NOMO-1 treated with dmso at 0.1 percent for 144 hours (cell line): Measurements from ENCODE around the gene TMEM120A.
"Not testable (repeated sequence)": the region's sequence is repeated elsewhere in the genome, so short reads cannot be mapped to it uniquely, and the experiment has no call there.

ENCODE experiments used
- DNase-seq: peaks from one replicate; lab custom pipeline; 2025; ENCODE audit not compliant: unreplicated experiment; lab: John Stamatoyannopoulos, UW

TMEM120A gene

DNA sequence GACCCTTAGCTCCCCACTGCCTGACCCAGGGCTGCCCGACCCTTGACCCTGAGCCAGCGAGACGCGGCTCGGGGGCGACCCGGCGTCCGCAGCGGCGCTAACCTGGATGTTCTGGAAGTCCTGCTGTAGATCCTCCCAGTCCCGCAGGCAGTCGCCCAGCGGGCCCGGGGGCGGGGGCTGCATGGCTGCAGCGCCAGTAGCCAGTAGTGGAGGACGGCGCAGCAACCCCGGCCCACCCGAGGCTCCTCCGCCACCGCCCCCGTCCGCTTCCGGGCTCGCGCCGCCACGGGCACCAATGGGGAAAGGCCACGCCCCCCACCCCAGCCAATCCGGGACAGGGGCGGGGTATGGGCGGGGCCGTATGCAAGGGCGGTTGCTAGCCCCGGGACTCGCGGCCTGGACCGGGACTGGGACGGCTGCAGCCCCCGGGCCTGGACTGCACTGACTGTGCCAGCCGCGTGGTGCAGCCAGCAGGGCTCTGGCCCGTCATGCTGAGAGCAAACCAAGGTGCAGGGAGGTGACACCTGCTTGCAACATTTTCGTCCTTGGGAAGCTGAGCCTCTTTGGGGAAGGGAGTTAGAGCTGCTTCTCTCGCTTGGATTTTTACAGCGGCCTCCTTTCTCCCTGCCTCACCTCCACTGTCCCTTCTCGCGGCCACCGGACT is at the start of gene TMEM120A:
TSS of gene TMEM120A (minus strand) at position 208 of the 664 bp plus-strand sequence. CDS start at position 183, 25 bp downstream.
- peak; percentile 97 for DNase-seq

DNA sequence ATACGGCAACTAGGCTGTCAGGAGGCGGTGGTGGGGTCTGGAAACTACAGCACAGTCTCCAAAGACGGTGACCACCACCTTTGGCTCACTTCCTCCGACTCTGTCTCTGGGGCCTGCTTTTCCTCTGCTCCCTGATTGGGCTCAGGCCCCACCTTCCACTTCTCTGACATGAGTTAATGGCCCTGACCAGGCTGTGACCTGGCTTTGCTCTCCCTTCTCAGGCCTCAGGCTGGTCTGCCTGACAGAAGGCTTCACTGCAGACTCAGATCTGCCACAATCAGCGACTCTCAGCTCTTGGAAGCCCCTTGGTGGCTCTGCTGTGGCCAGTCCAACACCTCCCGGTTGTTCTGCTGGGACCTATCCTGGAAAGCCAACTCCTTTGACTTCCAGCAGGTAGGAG is 45.7 kb upstream of the TMEM120A start:
- DNase-seq = no peak

DNA sequence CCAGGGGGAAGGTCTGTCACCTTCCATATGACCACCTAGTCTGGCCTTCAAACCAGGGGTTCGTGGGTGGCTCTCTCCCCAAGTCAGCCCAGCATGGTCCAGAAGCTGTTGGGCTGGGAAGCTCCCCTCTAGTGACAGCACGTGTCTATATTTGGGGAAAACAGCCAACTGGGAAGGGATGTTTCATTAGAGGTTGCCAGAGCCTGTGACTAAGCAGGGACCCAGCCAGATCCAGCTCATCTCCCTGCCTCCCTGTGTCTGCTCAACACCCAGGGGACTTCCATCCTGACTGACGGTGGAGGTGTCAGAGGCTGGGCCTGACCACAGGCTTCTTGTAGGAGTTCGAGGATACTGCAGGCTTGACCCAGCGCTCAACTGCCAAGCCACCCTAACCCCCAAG is 42.9 kb upstream of the TMEM120A start:
- DNase-seq = no peak

DNA sequence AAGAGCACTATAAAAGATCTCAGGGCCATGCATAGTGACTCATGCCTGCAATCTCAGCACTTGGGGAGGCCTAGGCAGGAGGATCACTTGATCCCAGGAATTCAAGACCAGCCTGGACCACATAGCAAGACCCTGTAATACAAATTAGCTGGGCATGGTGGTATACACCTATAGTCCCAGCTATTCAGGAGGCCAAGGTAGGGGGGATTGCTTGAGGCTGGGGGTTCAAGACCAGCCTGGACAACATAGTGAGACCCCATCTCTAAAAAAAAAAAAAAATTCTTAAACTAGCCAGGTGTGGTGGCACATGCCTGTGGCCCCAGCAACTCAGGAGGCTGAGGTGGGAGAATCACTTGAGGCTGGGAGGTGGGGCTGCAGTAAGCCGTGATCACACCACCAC is 37.6 kb upstream of the TMEM120A start:
- DNase-seq = no peak

DNA sequence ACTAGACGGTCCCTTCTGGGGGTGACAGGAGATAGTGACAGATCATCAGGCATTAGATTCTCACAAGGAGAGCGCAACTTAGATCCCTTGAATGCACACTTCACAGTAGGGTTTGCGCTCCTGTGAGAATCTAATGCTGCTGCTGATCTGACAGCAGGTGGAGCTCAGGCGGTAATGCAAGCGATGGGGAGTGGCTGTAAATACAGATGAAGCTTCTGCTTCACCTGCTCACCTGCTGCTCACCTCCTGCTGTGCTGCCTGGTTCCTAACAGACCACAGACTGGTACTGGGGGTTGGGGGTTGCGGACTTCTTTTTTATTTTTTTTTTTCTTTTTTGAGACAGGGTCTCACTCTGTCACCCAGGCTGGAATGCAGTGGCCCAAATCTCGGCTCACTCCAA is 35.3 kb upstream of the TMEM120A start:
- not testable (repeated sequence) for DNase-seq

DNA sequence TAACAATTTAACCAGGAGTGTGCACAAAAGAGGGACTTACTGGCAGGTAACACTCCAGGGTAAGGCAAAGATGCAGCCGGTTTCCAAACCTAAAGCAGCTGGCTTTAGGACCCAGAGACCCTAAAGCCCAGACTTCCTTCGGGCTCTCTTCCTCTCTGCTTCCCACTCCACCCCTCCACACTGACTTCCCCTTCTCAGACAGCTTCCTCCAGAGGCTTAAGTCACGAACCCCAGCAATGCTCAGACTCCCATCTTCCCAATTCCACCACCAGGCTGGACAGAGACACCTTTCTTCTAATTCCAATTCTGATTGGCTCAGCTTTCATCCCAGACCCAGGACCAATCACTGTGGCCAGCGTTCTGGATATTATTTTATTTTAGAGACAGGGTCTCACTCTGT is 28.6 kb upstream of the TMEM120A start:
- DNase-seq = peak; percentile 95

DNA sequence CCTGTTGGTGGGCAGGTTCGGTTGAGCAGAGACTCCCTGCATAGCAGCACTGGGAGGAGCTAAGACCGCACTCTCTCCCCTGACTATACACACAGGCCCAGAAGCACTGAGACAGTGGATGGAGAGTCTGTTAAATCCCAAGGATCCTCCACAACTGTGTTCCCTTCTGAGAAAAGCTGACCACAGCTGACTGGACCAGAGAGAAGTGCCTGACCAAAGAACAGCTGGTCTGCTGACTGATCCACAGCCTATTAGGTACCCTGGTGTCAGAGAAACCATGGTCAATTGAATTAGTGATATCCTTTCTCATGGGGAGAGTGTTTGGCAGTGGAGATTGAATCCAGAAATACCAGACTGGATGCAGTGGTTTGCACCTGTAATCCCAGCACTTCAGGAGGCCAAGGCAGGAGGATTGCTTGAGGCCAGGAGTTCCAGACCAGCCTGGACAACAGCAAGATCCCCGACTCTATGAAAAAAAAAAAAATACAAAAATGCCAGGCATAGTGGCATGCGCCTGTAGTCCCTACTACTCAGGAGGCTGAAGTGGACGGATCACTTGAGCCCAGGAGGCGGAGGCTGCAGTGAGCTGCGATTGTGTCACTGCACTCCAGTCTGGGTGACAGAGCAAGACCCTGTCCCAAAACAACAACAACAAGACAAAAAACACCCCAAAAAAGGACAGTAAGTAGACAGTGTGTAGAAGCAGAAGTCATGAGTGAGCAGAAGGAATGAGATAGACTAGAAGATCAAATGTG is 27.8 kb upstream of the TMEM120A start:
- no peak for DNase-seq

DNA sequence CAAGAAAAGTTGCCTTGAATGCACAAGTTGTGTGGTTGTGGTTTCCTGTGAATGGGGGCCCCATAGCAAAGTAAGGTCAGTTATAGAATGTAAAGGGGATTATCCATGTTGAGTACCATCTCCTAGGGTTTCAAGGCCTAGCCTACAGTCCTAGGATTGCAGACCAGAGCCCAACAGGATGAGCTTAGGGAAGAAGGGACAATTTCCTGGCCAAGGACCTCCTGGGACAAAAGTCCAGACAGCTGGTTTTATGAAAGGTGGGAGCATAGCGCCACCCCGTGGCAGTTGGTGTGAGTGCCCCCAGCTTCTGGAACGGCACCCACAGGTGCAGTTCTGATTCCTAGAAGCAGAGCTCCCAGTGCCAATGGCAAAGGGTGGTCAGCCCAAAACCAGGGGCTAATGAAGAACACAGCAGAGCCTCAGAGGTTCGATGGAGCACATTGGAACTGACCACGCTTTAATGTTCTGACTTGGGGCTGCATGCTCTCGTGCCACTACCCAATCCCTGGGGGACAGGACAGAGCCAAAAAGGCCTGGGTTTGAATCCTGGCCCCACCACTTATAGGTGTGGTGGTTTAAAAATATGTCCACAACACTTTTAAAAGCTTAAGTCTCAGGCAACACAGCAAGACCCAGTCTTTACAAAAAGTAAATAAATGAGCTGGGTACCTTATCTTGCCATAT is 25.8 kb upstream of the TMEM120A start:
- DNase-seq = peak; percentile 62

DNA sequence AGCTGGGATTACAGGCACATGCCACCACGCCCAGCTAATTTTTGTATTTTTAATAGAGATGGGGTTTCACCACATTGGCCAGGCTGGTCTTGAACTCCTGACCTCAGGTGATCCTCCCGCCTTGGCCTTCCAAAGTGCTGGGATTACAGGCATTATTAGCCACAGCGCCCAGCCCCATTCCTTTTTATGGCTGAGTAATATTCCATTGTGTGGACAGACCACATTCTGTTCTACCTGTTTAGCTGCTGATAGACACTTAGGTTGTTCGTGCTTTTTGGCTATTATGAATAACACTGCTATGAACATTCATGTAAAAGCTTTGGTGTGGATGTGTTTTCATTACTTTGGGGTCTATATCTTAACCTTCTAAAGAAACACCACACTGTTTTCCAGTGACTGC is 24.1 kb upstream of the TMEM120A start:
- DNase-seq = not testable (repeated sequence)

DNA sequence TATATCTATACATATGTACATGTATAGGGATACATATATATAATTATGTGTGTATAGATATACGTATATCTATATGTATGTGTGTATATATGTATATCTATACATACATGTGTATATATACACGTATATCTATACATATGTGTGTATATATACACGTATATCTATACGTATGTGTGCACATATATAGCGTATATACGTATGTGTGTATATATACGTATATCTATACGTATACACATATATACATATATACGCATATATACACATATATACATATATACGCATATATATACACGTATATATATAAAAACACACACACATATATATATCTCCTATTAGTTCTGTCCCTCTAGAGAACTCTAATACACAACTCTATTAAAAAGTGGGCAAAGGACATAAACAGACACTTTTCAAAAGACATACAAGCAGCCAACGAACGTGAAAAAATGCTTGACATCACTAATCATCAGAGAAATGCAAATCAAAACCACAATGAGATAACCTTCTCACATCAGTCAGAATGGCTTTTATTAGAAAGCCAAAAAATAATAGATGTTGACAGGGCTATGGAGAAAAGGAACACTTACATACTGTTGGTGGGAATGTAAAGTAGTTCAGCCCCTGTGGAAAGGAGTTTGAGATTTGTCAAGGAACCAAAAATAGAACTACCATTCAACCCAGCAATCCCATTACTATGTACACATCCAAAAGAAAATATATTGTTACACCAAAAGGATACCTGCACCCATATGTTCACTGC is 22.0 kb upstream of the TMEM120A start:
- no peak for DNase-seq

DNA sequence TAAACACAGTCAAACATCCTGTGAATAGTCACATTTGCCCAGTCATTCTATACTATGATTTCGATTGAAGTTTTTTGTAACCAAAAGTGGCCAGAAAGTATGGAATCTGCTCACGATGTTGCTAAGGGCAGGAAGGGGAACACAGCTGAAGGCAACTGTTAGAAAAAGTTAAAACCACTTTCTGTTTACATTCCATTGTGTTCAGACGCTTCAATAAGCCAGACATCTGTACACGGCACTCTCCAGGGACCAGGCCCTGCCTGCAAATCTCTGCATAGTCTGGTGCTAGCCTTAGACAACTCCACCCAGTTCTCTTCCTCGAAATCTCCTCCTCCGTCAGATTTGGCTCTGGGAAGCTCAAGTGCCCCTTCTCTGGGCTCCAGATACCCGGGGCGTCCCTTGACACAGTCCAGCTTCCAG is 17.1 kb upstream of the TMEM120A start:
- no peak for DNase-seq

DNA sequence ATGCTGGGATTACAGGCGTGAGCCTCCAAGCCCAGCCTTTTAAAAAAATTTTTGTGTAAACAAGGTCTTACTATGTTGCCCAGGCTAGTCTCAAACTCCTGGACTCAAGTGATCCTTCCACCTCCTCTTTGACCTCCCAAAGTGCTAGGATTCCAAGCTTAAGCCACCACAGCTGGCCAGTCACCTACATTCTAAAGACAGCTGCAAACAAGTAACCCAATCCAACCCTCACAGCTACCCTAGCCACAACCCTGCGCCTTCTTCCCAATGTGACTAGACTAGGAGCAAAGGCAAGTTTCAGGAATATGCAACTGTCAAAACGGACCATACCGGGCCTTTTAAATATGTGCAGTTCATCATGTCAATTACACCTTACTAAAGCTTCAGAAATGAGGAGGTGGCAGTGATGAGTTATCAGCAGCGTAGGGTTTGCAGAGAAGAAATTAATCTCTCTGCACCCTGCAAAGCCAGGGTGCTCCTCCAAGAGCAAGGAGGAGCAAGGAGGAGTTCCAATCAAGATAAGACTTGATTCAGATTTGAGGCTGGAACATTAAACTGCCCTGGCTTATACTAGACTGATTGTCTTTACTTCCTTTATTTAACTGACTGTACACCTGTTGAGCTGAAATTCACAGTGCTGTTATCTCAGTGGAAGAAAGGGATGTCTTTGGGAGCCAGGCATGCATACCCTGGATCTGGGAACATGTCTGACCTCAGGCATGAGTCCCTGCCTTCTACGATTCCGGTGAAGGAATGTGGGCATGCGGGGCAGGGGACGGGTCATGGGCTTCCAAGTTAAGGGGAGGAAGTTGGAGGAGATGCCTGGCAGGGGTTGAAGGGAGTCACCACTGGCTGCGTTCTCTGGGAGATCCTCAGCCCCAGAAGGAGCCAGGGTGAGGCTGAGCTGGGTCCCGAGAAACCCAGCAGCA is 15.5 kb upstream of the TMEM120A start:
- DNase-seq = no peak

DNA sequence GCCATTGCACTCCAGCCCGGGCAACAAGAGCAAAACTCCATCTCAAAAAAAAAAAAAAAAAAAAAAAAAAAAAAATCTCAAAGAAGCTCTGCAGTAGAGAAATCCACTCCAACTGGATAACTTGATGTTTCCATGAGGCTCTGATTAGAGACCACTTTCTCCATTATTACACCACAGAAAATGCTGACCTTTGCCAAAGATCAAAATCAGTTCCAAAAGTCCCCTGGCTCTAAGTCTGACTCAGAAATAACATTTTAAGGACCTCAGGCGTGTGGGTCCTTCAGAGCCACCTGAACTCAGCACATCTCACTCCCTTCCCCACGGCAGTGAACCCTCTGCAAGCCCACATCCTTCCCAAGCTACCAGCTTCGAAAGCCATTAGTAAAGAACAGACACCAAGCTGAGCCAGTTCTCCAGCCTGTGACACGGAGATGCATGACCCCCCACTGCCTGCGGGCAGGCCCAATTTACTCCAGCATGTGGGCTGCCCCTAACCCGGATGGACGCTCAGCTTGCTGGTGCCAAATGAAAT is 13.8 kb upstream of the TMEM120A start:
- no peak for DNase-seq

DNA sequence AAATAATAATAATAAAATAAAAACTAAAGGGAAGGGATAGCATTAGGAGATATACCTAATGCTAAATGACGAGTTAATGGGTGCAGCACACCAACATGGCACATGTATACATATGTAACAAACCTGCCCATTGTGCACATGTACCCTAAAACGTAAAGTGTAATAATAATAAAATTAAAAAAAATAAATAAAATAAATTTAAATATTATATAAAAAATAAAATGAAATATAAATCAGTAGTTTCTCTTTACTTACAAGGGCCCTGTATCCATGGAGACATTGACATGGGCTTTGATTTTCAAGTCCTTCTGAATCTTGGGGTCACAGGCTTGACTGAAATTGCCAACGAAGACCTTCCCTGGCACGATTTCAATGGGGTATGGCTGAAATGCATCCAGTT is 10.6 kb upstream of the TMEM120A start:
- DNase-seq = not testable (repeated sequence)

DNA sequence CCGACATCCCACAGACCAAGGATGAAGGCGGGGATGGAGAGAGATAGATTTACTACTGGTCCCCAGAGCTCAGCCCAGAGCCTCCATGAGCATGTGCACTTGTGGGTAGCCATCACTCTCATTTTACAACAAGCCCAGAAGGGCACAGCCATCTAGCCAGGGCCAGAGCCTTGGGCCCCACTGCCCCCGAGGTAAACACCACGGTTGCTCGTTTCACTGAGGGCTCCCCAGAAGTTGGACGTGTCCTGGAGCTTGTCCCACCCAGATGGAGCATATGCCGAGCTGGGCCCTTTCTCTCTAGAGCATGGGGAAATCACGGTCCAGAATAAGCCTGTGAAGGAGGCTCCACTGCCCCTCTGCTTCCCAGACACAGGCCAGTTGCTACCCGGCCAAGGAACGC is 9.0 kb upstream of the TMEM120A start:
- no peak for DNase-seq

DNA sequence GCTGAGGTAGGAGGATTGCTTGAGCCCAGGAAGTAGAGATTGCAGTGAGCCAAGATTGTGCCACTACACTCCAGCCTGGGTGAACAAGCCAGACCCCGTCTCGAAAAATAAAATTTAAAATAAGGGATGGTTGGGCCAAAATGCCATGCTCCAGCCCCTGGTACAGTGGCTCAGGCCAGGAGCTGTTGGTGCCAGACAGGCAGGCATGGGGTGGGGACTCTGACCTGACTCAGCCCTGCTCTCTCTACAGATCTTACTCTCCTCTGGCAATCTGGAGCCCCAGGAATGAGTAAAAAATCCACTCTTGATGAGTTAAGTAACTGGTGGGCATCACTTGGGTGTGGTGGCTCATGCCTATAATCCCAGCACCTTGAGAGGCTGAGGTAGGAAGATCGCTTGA is 8.4 kb upstream of the TMEM120A start:
- DNase-seq = no peak

DNA sequence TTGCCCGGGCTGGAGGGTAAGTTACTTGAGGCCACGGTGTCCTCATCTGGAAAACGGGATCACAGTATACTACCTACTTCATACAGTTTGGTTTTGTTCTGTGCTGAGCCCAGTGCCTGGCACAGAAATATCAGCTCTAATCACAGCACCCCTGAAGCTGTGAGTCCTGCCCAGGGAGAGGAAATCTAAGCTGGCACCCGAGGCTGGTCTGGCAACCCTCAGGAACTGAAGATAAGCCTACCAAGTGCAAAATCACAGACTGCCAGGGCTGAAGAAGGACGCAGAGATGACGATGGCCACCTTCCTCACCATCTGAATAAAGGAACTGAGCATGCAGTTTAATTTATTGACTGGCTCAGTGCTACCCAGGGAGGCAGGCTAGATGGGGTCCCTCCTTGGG is 7.7 kb upstream of the TMEM120A start:
- DNase-seq = no peak

DNA sequence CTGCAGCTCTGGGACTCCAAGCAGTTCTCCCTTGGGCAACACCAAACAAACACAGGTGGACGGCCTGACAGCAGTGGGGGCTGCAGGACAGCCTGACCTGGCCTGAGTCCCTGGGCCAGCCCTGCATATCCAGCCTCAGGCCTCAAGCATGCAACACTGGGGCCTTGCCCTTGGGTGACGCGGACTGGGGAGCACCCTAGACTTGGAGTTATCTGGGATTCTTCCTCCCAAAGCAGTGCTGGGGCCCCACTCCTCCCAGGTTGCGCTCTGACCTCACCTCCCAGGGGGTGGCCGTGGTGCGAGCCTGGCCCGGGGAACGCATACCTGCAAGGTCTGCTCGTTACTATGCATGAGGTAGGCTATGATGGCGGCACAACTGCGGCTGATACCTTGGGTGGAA is 6.2 kb upstream of the TMEM120A start:
- no peak for DNase-seq

DNA sequence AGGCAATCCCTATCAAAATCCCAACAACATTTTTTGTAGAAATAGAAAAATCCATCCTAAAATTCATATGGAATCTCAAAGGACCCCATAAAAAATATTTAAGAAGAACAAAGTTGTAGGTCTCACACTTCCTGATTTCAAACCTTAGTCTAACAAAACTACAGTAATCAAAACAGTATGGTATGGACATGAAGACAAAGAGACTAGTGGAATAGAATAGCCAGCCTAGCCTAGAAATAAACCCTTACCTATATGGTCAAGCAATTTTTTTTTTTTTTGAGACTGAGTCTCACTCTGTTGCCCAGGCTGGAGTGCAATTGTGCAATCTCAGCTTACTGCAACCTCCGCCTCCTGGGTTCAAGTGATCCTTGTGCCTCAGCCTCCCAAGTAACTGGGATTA is 3.6 kb upstream of the TMEM120A start:
- no peak for DNase-seq

DNA sequence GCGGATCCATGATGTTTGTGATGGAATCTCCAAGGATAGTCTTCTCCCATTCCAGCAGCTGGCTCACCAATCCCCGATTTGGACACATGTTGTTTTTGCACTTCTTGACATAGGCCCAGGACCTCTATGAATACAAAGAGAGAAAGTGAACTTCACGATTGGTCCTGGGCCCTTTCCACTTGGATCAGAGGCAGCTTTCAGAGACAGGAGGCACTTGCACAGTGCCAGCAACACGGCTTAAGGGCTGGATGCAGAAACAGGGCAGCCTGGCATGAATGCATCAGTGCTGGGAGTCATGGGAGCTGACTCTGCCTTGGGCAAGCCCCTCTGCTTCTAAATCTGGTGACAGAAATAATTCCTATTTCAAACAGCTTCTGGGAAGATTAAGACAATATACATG is 2.1 kb upstream of the TMEM120A start:
- no peak for DNase-seq
